ENCODE measurements around the gene ILDR1. TPM values are rescaled to one million over a fixed set of nuclear protein-coding genes. Genes with fewer than 3 reads are reported as not detected.

The ILDR1 gene
- total and polyA plus RNA-seq, 2 of the 4 experiments (the other 2 are of a cell fraction): not detected

- Histone ChIP-seq H3K56ac (ENCODE audit: extremely low read depth, insufficient read depth, low read length) (no peak overlapping the region), H3K36me3 (ENCODE audit: control insufficient read depth, insufficient read depth, low read length) (no peaks in the 10 kb centered on the region), H2BK5ac (ENCODE audit: low read depth, low read length, poor library complexity, severe bottlenecking) (no peak overlapping the region), H4K20me1 (ENCODE audit: insufficient read depth, low read length) (no peaks in the 10 kb centered on the region), H3K14ac (replicated peaks; ENCODE audit: low read depth, low read length) (no peak overlapping the region), H3K9me3 (ENCODE audit: control insufficient read depth, insufficient read depth, low read length) (no peaks in the 10 kb centered on the region), H3K9me1 (ENCODE audit: insufficient read depth, low read length) (no peaks in the 10 kb centered on the region), H3K23ac (ENCODE audit: low read depth, low read length) (no peak overlapping the region), H2AK5ac (ENCODE audit: low read depth, low read length) (no peak overlapping the region), H3K27me3 (ENCODE audit: control insufficient read depth, insufficient read depth, low read length) (no peaks in the 10 kb centered on the region), H4K91ac (ENCODE audit: insufficient read depth, low read depth, low read length) (no peak overlapping the region), H3K27ac (ENCODE audit: insufficient read depth, low read length) (no peak overlapping the region), H3K4me1 (ENCODE audit: control insufficient read depth, insufficient read depth, low read length) (no peaks in the 10 kb centered on the region), H2AFZ (replicated peaks; ENCODE audit: low read length, poor library complexity) (no peak overlapping the region), H2AK9ac (replicated peaks; ENCODE audit: low read depth, low read length, poor library complexity) (no peak overlapping the region), H4K5ac (ENCODE audit: low read depth, low read length) (no peak overlapping the region), H3K18ac (ENCODE audit: low read depth, low read length) (no peak overlapping the region), H3K9ac (ENCODE audit: low read depth, low read length) (no peak overlapping the region), H2BK20ac (ENCODE audit: low read depth, low read length) (no peak overlapping the region), H3K4me3 (ENCODE audit: insufficient read depth, low read depth, low read length) (peak overlapping the region; percentile 24; the same call in 1 of the 2 replicates), H3K4ac (ENCODE audit: low read depth, low read length) (no peak overlapping the region), H3K4me2 (ENCODE audit: low read depth, low read length) (peak overlapping the region; percentile 61; the same call in 1 of the 2 replicates), H2BK120ac (ENCODE audit: low read depth, low read length) (no peak overlapping the region), H2BK15ac (ENCODE audit: low read depth, low read length) (no peak overlapping the region), H3K79me1 (ENCODE audit: low read depth in 1 of 2, low read length in 2 of 2) (no peaks in the 10 kb centered on the region), H4K8ac (ENCODE audit: low read depth in 2 of 2, low read length in 2 of 2) (no peak overlapping the region)
- CTCF ChIA-PET: no interaction called here
- no TSS peak for BruUV-seq (replicated peaks)
- dilution Hi-C loops (cut with HindIII; ENCODE audit: low sequenced_read_pairs, unreplicated experiment) (no loop called here), in situ Hi-C loops (cut with MboI; ENCODE audit: low sequenced_read_pairs) (no loop called here), intact Hi-C loops (cut with micrococcal nuclease) (no loop called here)
- DNase-seq (peak; percentile 41), ATAC-seq (ENCODE audit: low read depth) (peak; percentile 77)
- POLR2A ChIA-PET (ENCODE audit: unreplicated experiment): interaction anchor here (0.5 kb wide), 1 partner anchor 337 kb away, joined by 3 read pairs; no protein-coding TSS in a partner anchor
- TF ChIP-seq MAZ (IDR thresholded peaks at IDR 0.05; ENCODE audit: borderline replicate concordance, low read depth, low read length) (no peak), CHD1 (IDR thresholded peaks at IDR 0.05; ENCODE audit: low read depth, low read length) (no peak), RFX5 (IDR thresholded peaks at IDR 0.05; ENCODE audit: low read depth, low read length) (no peak), BHLHE40 (IDR thresholded peaks at IDR 0.05; ENCODE audit: low read depth, low read length) (no peak), ELK1 (IDR thresholded peaks at IDR 0.05; ENCODE audit: borderline replicate concordance, low read depth, low read length) (no peak), NFE2L2 (IDR thresholded peaks at IDR 0.05; ENCODE audit: low read depth, low read length) (no peak), SMC3 (IDR thresholded peaks at IDR 0.05; ENCODE audit: low read depth, low read length) (no peak), MAFK (IDR thresholded peaks at IDR 0.05; ENCODE audit: low read depth, low read length) (no peak), FOS (IDR thresholded peaks at IDR 0.05; ENCODE audit: low read depth, low read length) (no peak), RCOR1 (IDR thresholded peaks at IDR 0.05; ENCODE audit: insufficient replicate concordance, low read length) (no peak), RAD21 (IDR thresholded peaks at IDR 0.05; ENCODE audit: low read length) (no peak), POLR2A (IDR thresholded peaks at IDR 0.05; ENCODE audit: low read depth, low read length) (no peak), CEBPB (IDR thresholded peaks at IDR 0.05; ENCODE audit: low read depth, low read length) (no peak), USF2 (IDR thresholded peaks at IDR 0.05; ENCODE audit: low read depth, low read length) (no peak), MXI1 (IDR thresholded peaks at IDR 0.05; ENCODE audit: borderline replicate concordance, low read depth, low read length) (no peak)
- TF ChIP-seq, protein P1, sequence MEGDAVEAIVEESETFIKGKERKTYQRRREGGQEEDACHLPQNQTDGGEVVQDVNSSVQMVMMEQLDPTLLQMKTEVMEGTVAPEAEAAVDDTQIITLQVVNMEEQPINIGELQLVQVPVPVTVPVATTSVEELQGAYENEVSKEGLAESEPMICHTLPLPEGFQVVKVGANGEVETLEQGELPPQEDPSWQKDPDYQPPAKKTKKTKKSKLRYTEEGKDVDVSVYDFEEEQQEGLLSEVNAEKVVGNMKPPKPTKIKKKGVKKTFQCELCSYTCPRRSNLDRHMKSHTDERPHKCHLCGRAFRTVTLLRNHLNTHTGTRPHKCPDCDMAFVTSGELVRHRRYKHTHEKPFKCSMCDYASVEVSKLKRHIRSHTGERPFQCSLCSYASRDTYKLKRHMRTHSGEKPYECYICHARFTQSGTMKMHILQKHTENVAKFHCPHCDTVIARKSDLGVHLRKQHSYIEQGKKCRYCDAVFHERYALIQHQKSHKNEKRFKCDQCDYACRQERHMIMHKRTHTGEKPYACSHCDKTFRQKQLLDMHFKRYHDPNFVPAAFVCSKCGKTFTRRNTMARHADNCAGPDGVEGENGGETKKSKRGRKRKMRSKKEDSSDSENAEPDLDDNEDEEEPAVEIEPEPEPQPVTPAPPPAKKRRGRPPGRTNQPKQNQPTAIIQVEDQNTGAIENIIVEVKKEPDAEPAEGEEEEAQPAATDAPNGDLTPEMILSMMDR (conservative IDR thresholded peaks at IDR 0.05; ENCODE audit: low read depth, low read length): no peak
- no CpG with 5 or more reads among the region's 3 CpGs for WGBS, 2 experiments (ENCODE audit: extremely low coverage in 2 of 2, insufficient read length in 1 of 2)
These were observed 8.5 kb upstream of the ILDR1 start for GRCh38 chr3:122030381-122031122.
